Activated CD4-positive, alpha-beta T cell treated with anti-CD3 and anti-CD28 coated beads, Interleukin-2, amount 50 U/mL, for 24 hours (primary cell): ENCODE data around the gene CCRL2.
"Not testable (repeated sequence)": the region's sequence is repeated elsewhere in the genome, so short reads cannot be mapped to it uniquely, and the experiment has no call there.

Experiments used
- DNase-seq, 2 donors: peaks; one replicate each; pipeline ENCODE4 v3.0.0-alpha.2; 2020; ENCODE audit warnings: low read depth in 1 of 2, low spot score in 1 of 2

Gene CCRL2

DNA sequence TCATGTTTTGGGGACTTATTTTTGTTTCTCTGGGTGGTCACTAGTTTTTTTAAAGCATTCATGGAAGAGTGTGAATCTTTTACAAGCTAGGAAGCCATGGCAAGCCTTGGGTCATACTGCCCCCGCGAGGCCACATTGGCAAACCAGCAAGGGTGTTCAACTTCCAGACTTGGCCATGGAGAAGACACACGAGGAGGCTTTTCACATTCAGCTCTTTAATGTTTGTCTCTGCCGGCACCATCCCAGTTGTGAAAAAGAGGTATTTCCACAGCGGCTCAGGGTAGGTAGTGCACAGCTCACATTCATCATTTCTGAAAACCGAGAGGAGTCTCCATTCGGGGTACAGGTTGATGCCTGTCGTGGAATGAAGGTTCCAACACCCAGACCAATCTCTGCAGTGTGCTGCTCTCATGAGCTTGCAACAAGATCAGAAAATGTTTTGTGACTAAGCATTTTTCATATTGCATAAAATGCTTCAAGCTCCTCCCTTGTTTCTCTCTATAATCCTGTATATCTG is 28.6 kb upstream of the CCRL2 start:
- peak; percentile 33 to 53 for DNase-seq

DNA sequence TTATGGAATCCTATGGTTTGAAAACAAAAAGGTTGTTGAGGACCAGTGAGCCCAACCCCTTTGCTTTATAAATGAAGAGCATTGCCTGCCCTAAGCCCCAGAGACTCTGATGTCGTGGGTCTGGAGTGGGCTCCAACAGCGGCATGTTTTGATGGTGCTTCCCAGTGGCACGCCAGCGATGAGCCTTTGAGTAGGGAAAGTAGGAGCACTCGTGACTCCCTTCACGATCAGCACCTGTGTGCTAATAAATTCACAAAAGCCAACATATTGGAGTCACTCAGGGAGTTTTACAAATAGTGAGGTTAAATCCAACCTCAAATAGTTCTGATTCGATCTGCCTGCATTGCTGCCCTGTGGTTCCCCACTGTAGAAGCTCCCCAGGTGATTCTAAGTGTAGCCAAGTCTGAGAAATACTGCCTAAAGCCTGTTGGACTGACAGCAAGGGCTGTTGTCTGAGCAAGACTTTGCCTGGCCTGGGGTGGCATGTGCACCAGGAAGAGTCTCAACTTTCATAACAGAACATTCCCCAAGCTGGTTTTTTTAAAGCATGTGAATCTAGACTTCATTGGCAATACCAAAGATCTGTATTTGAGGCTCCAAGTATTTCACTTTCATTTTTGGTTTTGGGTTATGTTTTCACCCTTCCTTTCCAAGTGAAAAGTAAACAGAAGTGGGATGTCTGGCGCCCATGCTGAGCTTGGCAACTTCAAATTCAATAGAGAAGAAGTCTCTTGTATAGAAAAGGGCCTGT is 26.4 kb upstream of the CCRL2 start:
- DNase-seq: no peak

DNA sequence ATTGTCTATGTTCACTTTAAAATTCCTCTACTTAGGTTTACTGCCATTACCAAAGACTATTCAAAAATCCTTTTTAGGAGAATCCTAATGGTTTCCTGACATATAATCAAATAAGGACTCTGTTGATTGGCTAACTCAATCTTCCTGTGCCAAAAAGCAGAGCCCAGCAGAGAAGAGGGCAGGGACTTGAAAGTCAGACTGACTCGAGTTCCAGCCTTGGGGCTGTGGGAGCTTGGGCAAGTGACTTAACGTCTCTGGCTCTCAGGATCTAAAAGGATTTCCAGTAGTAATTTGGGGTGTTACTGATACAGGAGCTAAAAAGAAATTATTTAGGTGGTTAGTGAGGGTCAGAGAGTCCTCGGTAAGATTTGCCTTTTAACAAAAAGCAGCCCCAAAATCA is 25.4 kb upstream of the CCRL2 start:
- DNase-seq: no peak

DNA sequence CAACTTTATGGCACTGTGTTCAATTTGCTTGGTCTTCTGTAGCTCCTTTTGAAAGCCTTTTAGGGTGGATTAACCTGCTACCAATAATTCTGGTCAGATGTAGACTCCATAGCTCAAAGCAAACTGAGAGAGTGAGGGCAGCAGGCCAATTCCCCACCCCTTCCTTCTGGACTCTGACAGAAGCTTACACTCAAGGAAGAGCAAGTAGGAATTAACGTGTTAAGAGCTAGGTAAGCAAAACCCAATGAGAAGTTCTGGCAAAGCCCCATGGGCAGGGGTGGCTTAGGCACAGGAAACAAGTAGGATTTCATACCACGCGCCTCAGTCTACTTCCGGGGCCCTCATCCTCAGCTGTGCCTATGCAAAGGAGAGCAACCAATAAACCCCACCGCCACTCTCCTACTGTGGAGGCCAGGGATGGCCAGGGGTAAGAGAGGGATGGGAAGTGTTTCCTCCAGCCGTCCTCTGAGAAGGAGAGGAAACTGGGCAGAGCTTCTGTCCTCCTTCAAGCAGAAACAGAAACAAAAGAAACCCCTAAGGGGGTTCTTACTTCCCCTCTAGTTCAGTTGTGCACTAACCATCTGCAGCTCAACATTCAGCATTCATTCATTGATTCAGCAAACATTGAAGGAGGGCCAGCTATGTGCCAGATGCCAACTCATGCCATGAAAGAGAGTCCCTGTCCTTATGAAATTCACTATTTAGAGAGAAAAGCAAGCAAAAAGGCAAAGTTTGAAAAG is 23.7 kb upstream of the CCRL2 start:
- no peak for DNase-seq

DNA sequence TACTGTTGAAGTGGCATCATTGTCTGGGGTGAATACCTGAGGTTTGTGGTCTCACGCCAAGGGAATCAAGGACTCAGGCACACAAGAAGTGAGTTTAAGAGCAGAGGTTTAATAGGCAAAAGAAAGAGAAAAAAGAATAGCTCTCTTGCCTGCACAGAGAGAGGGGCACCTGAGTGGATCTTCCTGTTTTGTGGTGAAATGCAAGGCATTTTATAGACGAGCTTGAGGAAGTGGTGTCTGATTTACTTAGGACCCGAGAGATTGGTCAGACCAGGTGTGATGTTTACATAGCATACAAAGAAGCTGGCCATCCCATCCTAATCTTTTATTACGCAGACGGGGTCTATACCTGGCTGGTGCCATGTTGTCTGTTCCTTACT is 23.1 kb upstream of the CCRL2 start:
- DNase-seq: no peak

DNA sequence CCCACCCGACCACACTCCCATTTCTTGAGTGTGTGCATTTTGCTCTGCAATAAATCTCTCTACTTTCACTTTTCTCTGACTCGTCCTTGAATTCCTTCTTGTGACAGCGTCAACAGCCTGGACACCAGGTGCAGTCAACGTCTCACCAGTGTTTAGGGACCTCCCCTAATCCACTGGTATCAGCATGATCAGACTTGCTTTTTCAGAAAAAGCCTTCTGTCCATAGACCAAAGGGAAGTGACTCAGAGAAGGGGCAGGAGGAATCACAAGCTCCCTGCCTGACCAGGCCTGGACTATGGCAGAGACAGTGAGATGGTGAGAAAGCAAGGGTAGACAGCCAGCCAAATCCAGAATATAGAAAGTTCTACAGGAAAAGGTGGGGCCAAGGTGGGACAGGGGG is 20.9 kb upstream of the CCRL2 start:
- DNase-seq: no peak

DNA sequence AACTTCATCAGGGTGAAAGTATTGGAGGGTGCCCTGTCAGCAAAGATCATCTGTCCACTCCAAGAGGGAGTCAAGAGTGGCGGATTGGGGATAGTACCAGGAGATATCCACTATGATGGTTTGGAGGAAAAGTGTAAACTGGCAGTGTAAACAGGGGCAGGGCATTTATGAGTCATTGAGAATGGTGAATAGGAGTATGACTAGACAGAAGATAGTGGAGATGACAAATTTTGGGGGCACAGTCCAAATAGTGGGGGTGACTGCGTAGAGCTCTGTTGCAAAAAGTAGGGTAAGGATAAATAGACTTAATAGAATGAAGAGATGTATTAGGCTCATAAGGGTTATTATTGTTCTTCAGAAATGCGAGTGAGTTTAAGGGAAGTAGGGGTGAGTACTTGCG is 18.2 kb upstream of the CCRL2 start:
- not testable (repeated sequence) for DNase-seq

DNA sequence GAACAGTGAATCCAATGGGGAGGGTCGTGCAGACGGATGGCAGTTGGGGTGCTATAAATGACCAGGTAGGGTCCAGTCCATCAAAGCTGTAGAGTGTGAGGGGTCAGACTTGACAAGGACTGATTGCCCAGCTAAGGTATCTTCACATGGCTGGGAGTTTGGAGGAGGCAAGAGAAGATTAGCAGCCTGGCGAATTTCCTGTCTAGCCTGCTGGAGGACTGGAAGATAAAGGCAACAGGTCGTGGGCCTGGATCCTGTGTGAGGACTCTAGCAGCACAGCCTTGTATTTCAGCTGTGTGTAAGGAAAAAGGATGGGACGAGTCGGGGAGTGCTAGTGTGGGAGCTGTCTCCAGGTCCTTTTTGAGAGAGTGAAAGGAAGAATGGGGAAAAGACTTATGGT is 17.8 kb upstream of the CCRL2 start:
- no peak for DNase-seq

DNA sequence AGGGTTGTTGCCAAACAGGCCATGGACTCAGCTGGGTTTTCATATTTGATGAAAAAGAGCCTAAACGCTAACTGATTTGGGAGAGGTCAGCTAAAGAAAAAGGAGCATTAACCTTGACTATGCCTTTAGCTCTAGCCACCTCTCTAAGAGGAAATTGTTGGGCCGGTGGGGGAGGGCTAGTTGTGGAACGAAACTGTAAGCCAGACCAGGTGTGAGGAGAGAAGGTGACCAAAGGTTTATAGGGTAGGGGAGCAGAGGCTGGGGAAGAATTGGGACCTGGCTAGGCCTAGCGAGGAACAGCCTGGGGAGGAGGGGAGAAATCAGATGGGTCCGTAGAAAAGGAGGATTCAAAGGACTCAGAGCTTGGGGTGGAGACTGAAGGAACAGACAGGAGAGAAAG is 15.5 kb upstream of the CCRL2 start:
- not testable (repeated sequence) for DNase-seq

DNA sequence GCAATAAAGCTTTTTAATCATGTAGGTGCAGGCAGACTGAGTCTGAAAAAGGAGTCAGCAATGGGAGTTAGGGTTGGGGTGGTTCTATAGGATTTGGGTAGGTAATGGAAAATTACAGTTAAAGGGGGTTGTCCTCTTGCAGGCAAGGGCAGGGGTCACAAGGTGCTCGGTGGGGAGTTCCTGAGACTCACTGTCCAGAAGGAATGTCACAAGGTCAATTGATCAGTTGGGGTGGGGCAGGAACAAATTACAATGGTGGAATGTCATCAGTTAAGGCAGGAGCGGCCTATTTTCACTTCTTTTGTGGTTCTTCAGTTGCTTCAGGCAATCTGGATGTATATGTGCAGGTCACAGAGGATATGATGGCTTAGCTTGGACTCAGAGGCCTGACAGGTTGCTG is 14.0 kb upstream of the CCRL2 start:
- no peak for DNase-seq

DNA sequence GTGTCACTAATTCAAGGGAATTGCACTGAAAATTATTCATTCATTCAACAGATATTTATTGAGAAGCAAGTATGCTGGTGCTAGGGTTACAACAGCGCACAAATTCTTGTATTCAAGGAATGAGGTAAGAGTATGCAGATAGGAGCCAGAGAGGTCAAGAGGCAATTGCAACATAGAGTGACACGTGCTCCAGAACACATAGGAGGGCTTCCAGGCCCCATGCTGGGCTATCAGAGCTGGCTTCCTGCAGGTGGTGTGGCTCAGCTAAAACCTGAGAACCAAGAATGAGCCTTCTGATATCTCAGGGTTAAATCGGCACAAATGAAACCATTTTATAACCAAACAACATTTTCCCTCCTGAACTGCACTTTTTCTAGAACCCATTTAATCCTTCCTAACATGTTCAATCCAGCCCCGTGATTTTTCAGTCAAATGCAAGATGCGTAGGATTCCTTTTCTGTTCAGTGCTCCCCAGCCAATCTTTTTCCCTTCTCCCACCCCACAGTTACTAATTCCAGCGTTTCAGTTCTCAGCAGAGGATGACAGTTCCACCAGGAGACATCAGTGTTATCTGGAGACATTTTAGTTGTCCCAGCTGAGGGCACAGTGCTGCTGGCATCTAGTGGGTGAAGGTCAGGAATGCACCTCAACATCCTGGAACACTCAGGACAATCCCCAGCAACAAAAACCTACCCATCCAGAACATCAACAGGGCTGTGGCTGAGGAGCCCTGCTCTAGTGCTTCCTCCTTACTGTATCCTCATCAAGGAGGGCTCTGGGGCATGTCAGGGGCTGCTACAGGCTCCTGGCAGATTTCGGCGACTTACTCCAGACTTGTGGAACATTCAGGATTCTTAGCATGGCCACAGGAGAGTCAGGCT is 13.3 kb upstream of the CCRL2 start:
- DNase-seq: no peak

DNA sequence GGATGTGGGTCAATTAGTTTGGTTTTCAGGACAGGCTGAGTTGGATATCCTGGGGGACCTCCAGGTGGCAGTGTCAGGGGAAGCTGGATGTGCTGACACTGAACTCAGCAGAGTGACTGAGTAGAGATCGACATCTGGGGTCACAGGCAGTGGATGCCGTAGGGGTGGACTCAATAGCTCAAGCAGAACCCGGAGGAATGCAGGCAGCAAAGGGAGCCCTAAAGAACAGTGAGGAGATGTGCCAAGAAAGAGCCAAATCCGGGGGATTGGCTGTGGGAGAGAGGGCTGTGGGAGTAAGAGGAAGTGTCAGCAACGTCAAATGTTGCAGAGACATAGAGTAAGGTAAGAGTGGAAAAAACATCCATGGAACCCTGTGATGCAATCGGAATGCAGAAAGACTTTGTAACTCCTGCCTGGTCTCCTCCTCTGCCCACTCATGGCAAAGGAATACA is 11.8 kb upstream of the CCRL2 start:
- DNase-seq: no peak

DNA sequence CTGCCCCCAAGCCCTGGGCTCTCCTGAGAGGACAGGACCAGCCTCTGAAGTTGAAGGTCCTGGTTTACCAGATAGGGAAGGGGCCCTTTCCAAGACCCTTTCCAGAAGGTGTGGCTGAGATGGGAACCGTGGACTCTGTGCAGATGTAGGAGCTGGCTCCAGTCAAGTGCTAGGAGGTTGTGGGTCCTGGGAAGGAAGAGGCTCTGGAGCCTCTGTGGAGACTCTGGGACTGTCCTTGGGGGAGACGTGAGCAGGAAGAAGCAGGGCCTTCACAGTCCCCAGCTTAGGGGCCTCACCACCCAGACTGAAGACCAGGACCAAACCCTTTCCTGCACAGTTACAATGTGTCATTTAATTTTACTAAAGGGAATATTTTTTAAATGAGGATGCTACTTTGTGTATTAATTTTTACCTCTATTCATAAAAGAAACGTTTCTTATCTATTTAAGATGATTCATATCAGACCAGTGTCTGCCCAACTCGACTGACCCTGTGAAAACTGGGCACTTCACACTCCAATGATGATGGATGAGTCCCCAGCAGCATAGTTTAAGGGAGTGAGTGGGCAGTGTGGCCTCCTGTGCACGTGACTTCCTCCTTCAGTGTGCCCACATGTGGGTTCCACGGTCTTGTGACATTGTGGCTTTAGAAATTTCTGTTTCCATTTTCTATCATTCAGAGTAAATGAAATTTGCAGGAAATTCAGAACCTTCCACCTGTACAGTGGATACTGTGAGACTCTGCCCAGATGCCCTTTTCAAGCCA is 11.1 kb upstream of the CCRL2 start:
- no peak for DNase-seq

DNA sequence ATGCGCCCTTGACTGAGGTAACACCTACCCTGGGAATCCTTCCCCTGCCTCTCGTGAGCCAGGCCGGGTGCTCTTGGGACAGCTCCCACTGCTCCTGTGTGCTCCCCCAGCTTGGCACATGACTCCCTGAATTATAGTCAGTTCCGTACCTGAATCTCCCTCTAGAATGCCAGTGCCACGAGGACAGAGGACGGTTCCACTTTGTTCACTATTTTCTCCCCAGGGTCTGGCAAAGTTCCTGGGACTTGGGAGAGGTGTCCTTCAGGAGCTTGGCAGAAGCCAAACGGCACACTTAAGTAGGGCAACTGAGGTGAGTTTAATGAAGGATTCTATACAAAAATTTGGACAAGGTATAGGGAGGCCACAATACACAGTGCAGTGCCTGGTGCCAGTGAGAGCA is 9.9 kb upstream of the CCRL2 start:
- no peak for DNase-seq

DNA sequence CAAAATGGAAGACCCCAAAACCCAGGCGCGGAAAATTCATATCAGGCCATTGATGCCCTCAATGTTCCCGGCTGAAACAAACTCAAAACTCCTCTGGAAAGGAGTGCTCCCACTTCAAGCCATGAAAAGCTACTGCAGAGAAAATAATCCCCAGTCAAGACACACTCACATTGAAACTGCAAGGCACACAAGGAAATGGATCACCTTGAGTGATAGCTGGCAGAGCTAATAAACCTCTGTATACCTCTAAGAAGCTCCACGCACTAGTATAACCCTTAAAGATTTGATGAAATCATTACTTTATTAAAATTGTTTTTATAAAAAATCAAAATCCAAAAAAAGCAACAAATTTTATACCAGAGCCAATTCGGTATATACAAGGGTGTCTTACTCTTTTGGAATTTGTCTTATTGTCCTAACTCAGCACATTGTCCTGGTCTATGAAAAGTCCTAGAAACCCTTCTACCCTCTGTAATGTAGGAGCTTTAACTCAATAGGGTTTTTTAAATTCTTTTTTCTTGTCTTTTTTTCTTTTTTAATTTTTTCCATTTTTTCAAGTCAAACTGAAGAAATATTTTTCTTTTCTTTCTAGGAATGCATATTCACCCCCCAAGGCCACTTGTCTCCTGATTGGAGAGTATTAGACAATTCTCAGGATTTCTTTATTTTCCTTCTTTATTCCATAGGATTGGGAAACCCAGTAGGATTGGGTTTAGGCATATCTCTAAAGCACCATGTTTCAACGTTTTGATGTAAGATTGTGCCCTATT is 8.7 kb upstream of the CCRL2 start:
- DNase-seq: no peak

DNA sequence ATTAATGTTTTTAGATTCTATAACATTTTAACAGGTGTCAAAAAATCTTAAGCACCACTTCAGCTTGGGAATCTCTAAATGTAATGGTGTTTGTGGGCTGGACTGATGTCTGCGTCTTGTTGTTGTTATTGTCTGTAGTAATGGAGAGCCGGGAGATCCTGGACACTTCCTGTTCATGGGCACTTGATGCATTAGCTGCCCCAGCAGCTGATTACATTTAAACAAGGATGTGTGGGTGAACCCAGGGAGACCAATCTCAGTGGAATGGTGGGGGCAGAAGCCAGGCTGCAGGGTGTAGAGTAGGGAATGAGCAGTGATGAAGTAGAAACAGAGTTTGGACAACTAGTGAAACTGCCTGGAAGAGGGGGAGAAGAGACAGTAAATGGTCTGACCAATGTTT is 8.0 kb upstream of the CCRL2 start:
- no peak for DNase-seq

DNA sequence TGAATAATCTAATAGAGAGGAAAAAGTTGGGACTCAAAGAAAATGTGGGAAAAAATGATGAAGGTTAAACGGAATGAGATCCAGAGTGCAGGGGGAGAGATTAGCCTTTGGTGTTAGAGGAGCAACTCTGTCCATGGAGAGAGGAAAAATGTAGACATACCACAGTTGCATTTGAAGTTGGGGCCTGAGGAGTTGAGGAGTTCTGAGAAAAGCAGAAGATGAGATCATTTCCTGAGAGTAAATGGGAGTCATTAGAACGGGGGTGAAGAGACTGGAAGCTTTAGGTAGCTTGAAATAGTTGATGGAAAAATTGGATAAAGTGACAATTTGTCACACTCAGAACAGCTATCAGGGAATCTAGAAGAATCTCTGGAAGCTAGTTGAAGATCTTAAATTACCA is 7.5 kb upstream of the CCRL2 start:
- no peak for DNase-seq

DNA sequence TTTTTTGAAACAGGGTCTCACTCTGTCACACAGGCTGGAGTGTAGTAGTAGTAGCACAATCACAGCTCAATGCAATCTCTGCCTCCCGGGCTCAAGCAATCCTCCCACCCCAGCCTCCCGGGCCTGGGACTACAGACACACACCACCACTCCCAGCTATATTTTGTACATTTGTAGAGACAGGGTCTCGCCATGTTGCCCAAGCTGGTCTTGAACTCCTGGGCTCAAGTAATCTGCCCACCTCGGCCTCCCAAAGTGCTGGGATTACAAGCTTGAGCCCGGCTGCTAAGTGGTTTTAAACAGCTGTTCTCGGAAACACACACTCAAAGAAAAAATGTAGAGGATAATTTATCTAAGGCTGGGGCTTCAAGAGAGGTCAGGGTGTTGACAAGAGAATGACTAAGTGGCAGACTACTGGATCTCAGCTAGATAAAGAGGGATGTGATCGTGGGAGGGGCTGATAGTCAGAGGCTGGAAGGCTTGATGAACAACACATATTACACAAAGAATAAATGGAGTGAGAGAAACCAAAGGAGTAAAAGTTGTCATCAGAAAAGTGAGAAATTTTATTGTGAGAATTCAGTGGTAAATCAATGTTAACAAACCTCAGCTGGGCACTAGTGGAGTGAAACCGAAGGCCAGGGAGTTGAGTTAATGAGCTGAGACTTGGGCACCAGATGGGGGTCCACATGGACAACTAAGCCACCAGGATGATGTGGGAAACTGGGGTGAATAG is 6.9 kb upstream of the CCRL2 start:
- DNase-seq: no peak

DNA sequence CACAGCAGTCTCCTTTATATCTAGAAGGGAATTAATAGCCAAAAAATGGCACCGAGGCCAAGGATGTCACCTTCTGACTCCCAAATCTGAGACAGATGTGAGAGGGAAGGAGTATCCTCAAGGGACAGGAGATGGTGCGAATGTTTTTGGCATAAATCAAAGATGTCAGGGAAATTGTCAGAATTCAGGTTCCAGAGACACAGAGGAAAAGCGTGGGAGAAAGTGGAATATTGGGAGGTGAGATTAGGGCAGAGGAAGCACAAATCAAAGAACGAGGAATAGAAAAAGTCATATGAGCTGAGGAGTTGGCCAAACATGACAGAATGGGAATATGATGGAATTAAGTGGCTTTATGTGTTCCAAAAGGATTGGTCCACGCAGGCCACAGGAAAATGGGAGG is 6.2 kb upstream of the CCRL2 start:
- DNase-seq: no peak
